Kidney (tissue), 11 donors: ENCODE results near the gene FOXD4. TPM values are rescaled to one million over a fixed set of nuclear protein-coding genes. Genes with fewer than 3 reads are reported as not detected.
A peak's percentile ranks its signal among the peaks of the same experiment; 100 is the strongest.
"Not testable (repeated sequence)": the region's sequence is repeated elsewhere in the genome, so short reads cannot be mapped to it uniquely, and the experiment has no call there.

Source experiments
- DNase-seq, 5 donors: peaks; one replicate each; pipeline ENCODE4 v3.0.0-alpha.2; 2013 to 2020
- FAIRE-seq: peaks from 2 replicates; lab custom pipeline; 2012; peaks lifted over from hg19 to GRCh38; lab: Jason Lieb, UNC
- H3K27ac ChIP-seq, 2 donors: one replicate each; pipeline ENCODE4 v1.7.0; 2013; ENCODE audit warnings: low read depth in 2 of 2, low read length in 2 of 2, inconsistent platforms in 1 of 2
- H3K27me3 ChIP-seq: one replicate; pipeline ENCODE4 v1.7.1; 2013; ENCODE audit warnings: low read length, inconsistent platforms; ENCODE audit not compliant: control insufficient read depth, insufficient read depth
- H3K36me3 ChIP-seq, 3 donors: one replicate each; pipeline versions ENCODE4 v1.7.0 to v1.7.1; 2013; ENCODE audit warnings: low read length in 3 of 3, control low read depth in 1 of 3, inconsistent platforms in 1 of 3; ENCODE audit not compliant: insufficient read depth in 3 of 3, control insufficient read depth in 2 of 3
- H3K4me1 ChIP-seq, 3 donors: one replicate each; pipeline versions ENCODE4 v1.7.0 to v1.7.1; 2013; ENCODE audit warnings: low read length in 3 of 3, inconsistent platforms in 1 of 3, low read depth in 1 of 3; ENCODE audit not compliant: control insufficient read depth in 2 of 3, insufficient read depth in 2 of 3
- H3K4me3 ChIP-seq, 3 donors: one replicate each; pipeline versions ENCODE4 v1.7.0 to v1.8.1; 2013; ENCODE audit warnings: low read length in 3 of 3, control low read depth in 1 of 3, inconsistent platforms in 1 of 3
- H3K9ac ChIP-seq, 3 donors: one replicate each; pipeline versions ENCODE4 v1.7.0 to v1.7.1; 2013; ENCODE audit warnings: low read length in 3 of 3, control low read depth in 1 of 3, inconsistent platforms in 1 of 3
- H3K9me3 ChIP-seq, 3 donors: one replicate each; pipeline versions ENCODE4 v1.7.0 to v1.7.1; 2013; ENCODE audit warnings: low read length in 3 of 3, control low read depth in 1 of 3, inconsistent platforms in 1 of 3; ENCODE audit not compliant: control insufficient read depth in 2 of 3, insufficient read depth in 1 of 3
- intact Hi-C: fragments of 100-400 bp; cut with DNase I; formaldehyde crosslinking; loops from one replicate; pipeline ENCODE4 v1.11.1; 2022
- polyA plus RNA-seq: library from polyadenylated mRNA; stranded (reverse); fragments of 350-450 nt; fragmentation: Illumina TruSeq; extraction: RNeasy Lipid Tissue Mini Kit (QIAGEN cat#74804); gene quantifications from one replicate; pipeline ENCODE4 v1.2.3, GENCODE V29; 2014; ENCODE audit warnings: low read depth, low replicate concordance; ENCODE audit not compliant: insufficient read depth
- total RNA-seq: library from RNA; stranded (reverse); fragmentation: NEBNext Ultra II Directional; extraction: Animal tissue kit (Norgen Biotek cat#: 25700); gene quantifications from one replicate; pipeline ENCODE4 v1.2.1, GENCODE V29; 2021
- donor health status: control.
- donor health status: control.
- donor health status: DM: yes; HTN: yes; CAD: no.
- donor health status: Normal renal cell carcinoma (clear cell type).

Gene FOXD4
- total and polyA plus RNA-seq, 2 donors from 2014 or later = 0.43 to 0.60 TPM

DNA sequence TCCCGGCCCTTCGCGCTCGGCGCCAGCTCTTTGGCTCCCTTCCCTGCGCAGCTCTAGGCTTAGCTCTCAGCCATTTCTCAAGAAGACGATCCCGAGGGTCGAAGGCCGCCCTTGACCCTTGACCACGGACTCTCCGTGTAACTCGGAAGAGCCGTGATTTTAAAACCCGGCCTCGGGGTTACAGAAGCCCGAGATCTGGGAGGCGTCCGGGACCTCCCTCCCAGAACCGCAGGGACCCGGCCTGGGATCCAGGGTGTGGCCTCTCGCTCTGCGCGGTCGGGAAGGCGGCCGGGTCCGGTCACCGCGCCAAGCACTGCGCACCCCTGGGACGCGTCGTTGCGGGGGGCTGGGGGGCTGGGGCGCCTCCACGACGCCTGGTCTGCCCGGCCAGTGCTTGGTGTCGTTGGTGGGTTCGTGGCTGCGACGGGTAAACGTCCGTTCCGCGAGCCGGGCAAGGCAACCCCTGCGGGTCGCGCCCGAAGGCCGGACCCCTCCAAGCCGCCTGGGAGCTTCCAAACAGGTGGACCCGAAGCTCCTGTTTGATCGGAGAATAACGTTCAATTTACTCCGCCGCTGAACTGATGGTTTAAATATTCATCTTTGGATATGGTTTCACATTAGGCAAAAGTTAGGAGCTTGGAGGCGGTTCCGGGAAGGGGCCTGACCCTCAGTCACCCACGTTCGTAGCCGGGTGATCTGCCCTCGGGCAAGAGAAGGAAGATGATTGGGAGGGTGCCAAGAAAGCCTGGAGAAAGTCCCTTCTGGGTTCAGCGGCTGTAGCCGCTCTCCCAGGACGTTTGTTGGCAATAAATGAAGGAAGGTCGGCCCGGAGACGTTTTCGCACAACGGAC is 3.7 kb downstream of the FOXD4 start:
- DNase-seq = peak; percentile 40 to 71 (median 50)
- H3K9me3 ChIP-seq, FAIRE-seq, H3K4me1 ChIP-seq, H3K36me3 ChIP-seq, H3K27ac ChIP-seq, intact Hi-C loops, H3K9ac ChIP-seq: not testable (repeated sequence)
- Histone ChIP-seq H3K27me3 (peaks cover 24% of the 10 kb centered on the region), H3K4me3 (peak overlapping the region in 1 of 3 donors; percentile 29)

DNA sequence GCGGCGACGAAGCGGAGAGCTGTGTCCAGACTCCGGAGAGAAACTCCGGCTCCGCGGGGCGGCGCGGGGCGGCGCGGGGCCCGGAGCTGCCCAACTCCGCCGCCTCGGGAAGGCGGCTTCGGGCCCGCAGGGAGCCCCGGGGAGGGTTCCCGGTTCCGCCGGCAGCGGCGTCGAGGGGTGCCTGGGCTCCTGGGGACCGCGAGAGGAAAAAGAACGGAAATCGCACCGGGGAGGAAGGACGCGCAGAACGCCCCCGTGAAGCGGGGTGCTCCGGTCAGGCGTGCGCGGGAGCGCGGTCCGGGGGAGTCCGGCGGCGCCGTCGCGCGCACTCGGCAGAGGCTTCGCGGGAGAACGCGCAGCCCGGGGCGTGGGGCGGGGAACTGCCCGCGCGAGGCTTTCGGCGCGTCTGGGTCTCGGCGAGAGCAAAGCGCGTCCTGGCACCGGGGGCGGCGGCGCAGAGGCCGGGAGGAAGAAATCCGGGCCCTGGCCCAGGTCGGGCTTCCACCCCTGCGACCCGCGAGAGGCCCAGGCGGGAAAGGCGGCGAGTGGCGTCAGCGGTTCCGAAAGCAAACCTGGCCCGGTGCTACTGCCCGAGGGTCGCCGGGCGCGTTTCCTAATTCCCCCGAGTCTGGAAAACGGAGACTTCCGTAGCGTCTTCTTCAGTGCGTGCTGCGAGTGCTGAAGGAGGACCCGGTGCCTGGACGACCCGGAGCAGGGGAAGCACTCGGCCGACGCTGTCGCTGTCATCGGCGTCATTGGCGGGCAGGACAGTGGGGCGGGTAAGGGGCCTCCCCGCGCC is 4.5 kb downstream of the FOXD4 start:
- H3K4me1 ChIP-seq, H3K27ac ChIP-seq, H3K36me3 ChIP-seq, FAIRE-seq, H3K9me3 ChIP-seq, H3K9ac ChIP-seq, intact Hi-C loops: not testable (repeated sequence)
- peaks cover 28% of the 10 kb centered on the region for H3K27me3 ChIP-seq
- peak; percentile 23 to 77 (median 65) for DNase-seq
- peak overlapping the region in 1 of 3 donors; percentile 29 for H3K4me3 ChIP-seq

DNA sequence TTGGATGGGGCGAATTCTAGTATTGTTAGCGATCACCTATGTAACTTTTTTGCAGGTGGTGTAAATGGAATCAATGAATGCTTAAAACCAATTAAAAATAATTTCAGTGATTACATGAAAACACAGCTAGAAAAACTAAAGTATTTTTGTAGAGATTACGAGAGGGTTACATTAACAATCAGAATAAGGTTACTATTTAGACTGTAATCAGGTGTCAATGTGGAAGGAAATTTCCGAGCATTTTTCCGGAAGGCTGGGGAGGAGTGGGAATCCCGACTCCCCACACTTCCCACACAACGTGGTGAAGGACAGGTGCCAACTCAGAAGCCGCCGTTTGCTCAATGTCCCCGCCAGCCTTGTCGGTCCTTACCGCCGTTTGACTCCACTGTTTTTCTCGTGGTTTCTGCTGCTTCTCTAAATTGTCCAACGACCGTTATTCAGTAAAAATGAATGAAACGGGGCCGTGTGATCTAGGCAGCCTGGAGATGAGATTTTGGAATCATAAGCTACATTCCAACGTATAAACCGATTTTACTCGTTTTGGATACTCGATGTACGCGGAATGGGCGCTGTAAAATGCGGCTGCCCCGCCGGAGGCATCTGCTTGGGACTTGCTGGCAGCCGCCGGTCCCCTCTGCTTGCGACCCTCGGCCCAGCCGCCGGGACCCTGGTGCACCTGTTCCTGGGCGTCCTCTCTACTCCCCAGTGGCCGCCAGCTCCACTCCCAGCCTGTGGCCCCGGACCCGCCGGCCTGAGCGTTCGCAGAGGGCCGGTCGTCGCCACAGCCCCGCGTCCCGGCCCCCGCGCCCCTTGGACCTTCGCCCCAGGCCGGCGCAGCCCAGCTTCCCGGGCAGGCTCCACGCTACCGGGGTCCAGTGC is 5.4 kb downstream of the FOXD4 start:
- FAIRE-seq, H3K9me3 ChIP-seq, H3K27ac ChIP-seq, H3K9ac ChIP-seq, H3K4me1 ChIP-seq, H3K36me3 ChIP-seq, intact Hi-C loops, H3K4me3 ChIP-seq: not testable (repeated sequence)
- H3K27me3 ChIP-seq = peaks cover 29% of the 10 kb centered on the region
- peak in 4 of 5 donors; percentile 25 to 69 (median 40) for DNase-seq

DNA sequence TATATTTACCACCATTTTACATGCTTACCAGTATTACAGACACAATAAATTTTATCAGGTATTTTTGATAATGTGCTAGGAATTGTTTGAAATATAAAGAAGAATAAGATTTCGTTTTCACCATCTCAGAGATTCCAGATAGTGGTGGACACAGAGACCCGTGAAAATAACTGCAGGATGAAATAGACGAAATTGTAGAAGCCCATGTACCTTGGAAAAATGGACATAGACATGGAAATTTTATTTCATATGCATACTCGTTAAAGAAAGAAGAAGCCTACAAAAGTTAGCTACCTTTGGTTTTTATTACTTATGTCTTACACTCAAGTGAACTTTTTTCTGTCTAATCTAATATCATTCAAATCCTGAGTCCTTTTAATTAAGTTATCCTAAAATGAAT is 7.5 kb downstream of the FOXD4 start:
- H3K9ac ChIP-seq, H3K4me1 ChIP-seq, H3K36me3 ChIP-seq, FAIRE-seq, H3K9me3 ChIP-seq, intact Hi-C loops, H3K4me3 ChIP-seq, H3K27ac ChIP-seq: not testable (repeated sequence)
- peaks cover 25% of the 10 kb centered on the region for H3K27me3 ChIP-seq
- peak in 1 of 5 donors; percentile 22 for DNase-seq

DNA sequence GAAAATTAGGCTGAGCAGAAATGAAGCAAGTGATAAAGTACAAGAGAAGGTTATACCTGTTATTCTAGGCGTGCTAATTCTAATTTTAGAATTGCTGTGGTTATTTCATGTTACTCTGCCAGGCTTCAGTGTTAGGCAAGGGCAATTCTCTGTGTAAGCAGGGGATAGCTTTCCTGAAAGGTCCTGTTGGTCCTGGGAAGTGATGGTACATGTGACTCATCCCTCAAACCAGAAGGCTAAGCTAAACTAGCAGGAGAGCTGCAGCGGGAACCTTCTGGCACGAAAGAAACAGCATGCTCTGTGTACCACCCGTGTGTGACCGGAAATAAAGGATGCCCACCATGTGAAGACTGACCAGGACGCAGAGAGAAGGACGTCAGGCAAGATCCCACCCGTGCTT is 8.7 kb downstream of the FOXD4 start:
- H3K9me3 ChIP-seq, H3K36me3 ChIP-seq, DNase-seq, H3K4me1 ChIP-seq, H3K4me3 ChIP-seq, FAIRE-seq, H3K9ac ChIP-seq, H3K27ac ChIP-seq, intact Hi-C loops: not testable (repeated sequence)
- H3K27me3 ChIP-seq = peaks cover 19% of the 10 kb centered on the region

DNA sequence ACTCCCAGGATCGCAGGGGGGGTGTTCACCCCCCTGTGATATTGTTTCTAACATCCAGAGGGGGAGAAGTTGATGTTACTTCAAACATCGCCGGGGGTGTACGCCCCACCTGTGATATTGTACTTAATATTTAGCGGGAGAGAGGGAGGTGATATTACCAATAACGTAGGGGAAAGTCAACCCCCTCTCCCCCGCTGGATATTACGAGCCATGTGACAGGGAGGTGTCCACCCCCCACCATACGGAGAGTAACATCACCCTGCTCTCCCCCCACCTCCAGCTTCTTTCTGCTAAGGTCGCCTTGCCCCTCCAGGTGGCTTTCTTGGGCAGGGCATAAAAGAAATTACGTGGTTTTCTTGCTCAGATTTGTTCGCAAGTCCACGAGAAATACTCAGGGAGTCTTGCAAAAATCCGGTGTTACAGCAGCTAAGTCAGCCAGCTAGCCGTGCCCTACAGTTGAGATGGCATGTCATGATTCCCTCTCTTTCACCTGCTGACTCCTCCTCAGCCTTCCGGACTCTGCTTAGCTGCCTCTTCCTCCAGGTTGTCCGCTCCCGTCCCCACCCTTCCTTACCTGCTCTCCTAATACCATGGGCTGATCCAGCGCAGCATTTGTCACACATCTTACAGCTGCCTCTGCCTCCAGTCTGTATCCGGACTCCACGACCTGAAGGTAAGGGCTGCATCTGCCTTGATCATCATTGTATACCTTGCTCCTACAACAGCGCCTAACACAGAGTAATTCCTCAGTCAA is 9.3 kb downstream of the FOXD4 start:
- H3K9me3 ChIP-seq, H3K4me1 ChIP-seq, H3K27ac ChIP-seq, FAIRE-seq, intact Hi-C loops, H3K36me3 ChIP-seq, H3K4me3 ChIP-seq, H3K9ac ChIP-seq: not testable (repeated sequence)
- peaks cover 19% of the 10 kb centered on the region for H3K27me3 ChIP-seq
- peak in 1 of 5 donors; percentile 29 for DNase-seq

DNA sequence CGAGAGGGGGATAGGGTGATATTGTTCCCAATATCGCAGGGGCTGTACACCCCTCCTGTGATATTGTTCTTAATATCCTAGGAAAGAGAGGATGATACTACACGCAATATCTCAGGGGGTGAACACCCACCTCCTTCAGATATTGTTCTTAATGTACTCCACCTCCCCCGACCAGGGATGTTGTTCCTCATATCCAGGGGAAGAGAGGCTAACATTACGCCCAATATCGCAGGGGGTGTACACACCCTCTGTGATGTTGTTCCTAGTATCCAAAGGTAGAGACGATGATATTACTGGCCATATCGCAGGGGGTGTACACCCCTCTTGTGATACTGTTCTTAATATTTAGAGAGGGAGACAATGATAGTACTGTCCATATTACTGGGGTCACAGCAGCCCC is 12.2 kb downstream of the FOXD4 start:
- peaks cover 11% of the 10 kb centered on the region for H3K27me3 ChIP-seq
- H3K36me3 ChIP-seq, intact Hi-C loops, DNase-seq, H3K9ac ChIP-seq, H3K27ac ChIP-seq, H3K4me1 ChIP-seq, FAIRE-seq, H3K4me3 ChIP-seq, H3K9me3 ChIP-seq: not testable (repeated sequence)
